GM20000 (cell line): ENCODE data around the gene MINDY4.

Experiments
- DNase-seq: peaks from one replicate; pipeline ENCODE4 v3.0.0; 2012; ENCODE audit warnings: low spot score
- CTCF ChIP-seq: IDR thresholded peaks from 2 replicates; pipeline ENCODE4 v1.5.1; 2012; ENCODE audit warnings: mild to moderate bottlenecking, control low read depth; ENCODE audit errors: extremely low read depth, missing control alignments

MINDY4 gene

GRCh38 chr7:30866939-30867338, 95.7 kb downstream of the MINDY4 start:
- DNase-seq: no peak
- no peak for TF ChIP-seq CTCF

- no peak for DNase-seq
- TF ChIP-seq CTCF: no peak
Observed at GRCh38 chr7:30867483-30867882, 96.3 kb downstream of the MINDY4 start.

- no peak for DNase-seq
- no peak for TF ChIP-seq CTCF
Observed at GRCh38 chr7:30869794-30870611, 98.8 kb downstream of the MINDY4 start.

GRCh38 chr7:30870821-30871518, 99.8 kb downstream of the MINDY4 start:
- TF ChIP-seq CTCF: no peak
- DNase-seq: no peak

GRCh38 chr7:30871655-30872054, 100.4 kb downstream of the MINDY4 start:
- no peak for DNase-seq
- TF ChIP-seq CTCF: no peak

GRCh38 chr7:30873207-30873606, 102.0 kb downstream of the MINDY4 start:
- no peak for TF ChIP-seq CTCF
- DNase-seq: no peak

GRCh38 chr7:30873656-30874055, 102.4 kb downstream of the MINDY4 start:
- TF ChIP-seq CTCF: no peak
- DNase-seq: no peak
